SHP77 (cell line): ENCODE measurements around the gene COL4A3.

Experiments used
- DNase-seq, 2 experiments: peaks; one replicate each; lab custom pipeline; 2025; lab: John Stamatoyannopoulos, UW

COL4A3 gene

GRCh38 chr2:227339098-227339599, 174.7 kb downstream of the COL4A3 start:
- no peak for DNase-seq

DNA sequence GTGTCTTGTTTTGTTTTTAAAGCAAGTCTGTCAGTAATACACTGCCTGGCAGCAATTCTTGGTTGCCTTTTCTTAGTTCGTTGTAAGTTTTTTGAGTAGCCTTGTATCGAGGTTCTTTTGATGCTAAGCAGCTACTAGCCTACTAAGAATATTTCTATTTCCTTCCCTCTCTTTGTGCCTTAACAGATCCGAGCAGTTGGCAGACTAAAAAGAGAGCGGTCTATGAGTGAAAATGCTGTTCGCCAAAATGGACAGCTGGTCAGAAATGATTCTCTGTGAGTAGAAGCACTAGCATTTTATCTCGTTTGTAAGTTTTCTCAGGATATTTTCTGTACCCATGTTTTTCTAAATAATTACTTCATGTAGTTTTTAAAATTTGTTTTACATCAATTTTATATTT, 175.7 kb downstream of the COL4A3 start:
- no peak for DNase-seq

DNA sequence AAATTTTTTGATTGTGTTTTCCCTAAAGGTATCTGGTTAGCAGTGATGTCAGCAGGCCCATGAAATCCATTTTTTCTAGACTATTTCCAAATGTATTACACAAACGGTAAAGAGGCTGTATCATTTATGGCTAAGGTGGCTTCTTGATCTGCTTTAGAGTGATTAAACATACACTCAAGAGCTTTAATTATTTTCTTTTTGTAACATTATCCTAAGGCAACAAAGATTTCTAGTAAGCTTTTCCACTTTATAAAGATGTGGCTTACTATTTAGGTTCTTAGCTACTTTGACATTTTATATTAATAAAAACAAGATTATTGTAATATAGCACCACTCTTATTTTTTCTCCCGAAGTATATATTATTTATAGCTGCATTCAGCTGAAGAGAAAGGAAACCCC, 177.1 kb downstream of the COL4A3 start:
- no peak for DNase-seq

DNA sequence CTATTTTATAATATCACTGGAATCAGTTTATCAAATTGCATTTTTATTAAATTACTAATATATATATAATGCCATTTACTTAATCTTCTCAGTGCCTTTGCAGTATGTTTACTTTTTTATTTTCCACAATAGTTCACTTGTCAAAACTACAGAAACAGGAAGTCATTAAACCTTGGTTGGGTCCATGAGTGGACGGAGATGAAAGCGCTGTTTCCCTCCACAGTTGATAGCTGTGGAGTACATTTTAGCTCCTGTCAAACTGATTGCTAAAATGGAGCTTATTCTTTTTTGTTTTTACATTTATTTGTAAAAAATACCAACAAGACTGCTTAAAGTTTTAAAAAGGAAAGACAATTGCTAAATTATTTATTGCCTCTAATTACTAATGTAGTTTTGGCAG, 179.8 kb downstream of the COL4A3 start:
- no peak for DNase-seq

DNA sequence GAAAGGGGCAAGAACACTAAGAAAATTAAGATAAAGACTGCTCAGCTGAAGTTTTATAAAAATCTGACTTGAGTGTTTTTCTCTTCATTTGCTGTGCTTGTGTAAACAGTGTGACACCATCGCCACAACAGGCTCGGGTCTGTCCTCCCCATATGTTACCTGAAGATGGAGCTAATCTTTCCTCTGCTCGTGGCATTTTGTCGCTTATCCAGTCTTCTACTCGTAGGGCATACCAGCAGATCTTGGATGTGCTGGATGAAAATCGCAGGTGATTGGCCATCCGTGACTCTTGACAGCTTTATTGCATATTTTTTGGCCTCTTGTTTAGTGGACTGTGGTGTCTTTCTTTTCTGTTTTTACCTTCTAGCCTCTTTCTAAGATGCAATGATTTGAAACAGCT, 182.7 kb downstream of the COL4A3 start:
- no peak for DNase-seq

- no peak for DNase-seq
Observed at GRCh38 chr2:227348324-227348723, 183.9 kb downstream of the COL4A3 start.

- DNase-seq, result no peak
Observed at GRCh38 chr2:227349989-227350612, 185.7 kb downstream of the COL4A3 start.

GRCh38 chr2:227351639-227352038, 187.2 kb downstream of the COL4A3 start:
- DNase-seq, result no peak

- DNase-seq, result no peak
Observed at GRCh38 chr2:227360351-227360750, 195.9 kb downstream of the COL4A3 start.

DNA sequence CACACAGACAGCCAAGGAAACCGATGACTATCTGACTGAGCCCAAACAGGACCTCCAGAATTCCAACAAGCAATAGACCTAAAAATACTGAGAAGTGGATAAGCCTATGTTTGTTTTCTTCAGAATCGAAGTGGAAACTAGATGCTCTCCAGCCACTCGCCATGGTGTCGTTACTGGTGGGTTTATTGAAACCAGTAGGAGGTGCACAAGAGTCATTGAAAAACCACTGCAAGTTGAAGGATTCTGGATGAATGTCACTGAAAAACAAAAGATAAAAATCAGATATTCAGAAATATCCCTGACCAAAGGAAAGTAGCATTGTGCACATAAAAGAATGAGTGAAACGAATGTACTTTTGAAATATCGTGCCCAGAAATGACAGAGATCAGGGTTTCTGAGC, 199.3 kb downstream of the COL4A3 start:
- DNase-seq, result no peak
